Measurements from ENCODE around the gene KCNJ16.

Gene KCNJ16

GRCh38 chr17:70128727-70129238, 53.8 kb downstream of the KCNJ16 start:
- no peak for DNase-seq (ENCODE audit: low read depth, low spot score)

- no peak for DNase-seq (ENCODE audit: low read depth, low spot score)
Measured at GRCh38 chr17:70130289-70130688, 55.3 kb downstream of the KCNJ16 start.

GRCh38 chr17:70132505-70132904, 57.5 kb downstream of the KCNJ16 start:
- no peak for DNase-seq (ENCODE audit: low read depth, low spot score)

GRCh38 chr17:70134042-70134441, 59.0 kb downstream of the KCNJ16 start:
- DNase-seq (ENCODE audit: low read depth, low spot score): no peak

GRCh38 chr17:70134777-70135176, 59.8 kb downstream of the KCNJ16 start:
- DNase-seq (ENCODE audit: low read depth, low spot score): no peak

- no peak for DNase-seq (ENCODE audit: low read depth, low spot score)
Measured at GRCh38 chr17:70136131-70136530, 61.1 kb downstream of the KCNJ16 start.

GRCh38 chr17:70137451-70138230, 62.6 kb downstream of the KCNJ16 start:
- no peak for DNase-seq (ENCODE audit: low read depth, low spot score)

- no peak for DNase-seq (ENCODE audit: low read depth, low spot score)
Measured at GRCh38 chr17:70138291-70138865, 63.4 kb downstream of the KCNJ16 start.

- DNase-seq (ENCODE audit: low read depth, low spot score): no peak
Measured at GRCh38 chr17:70139449-70139993, 64.5 kb downstream of the KCNJ16 start.

- DNase-seq (ENCODE audit: low read depth, low spot score): no peak
Measured at GRCh38 chr17:70144260-70144846, 69.3 kb downstream of the KCNJ16 start.

- no peak for DNase-seq (ENCODE audit: low read depth, low spot score)
Measured at GRCh38 chr17:70153210-70153609, 78.2 kb downstream of the KCNJ16 start.

- DNase-seq (ENCODE audit: low read depth, low spot score): no peak
Measured at GRCh38 chr17:70157151-70157550, 82.1 kb downstream of the KCNJ16 start.

- no peak for DNase-seq (ENCODE audit: low read depth, low spot score)
Measured at GRCh38 chr17:70158180-70158579, 83.2 kb downstream of the KCNJ16 start.

- no peak for DNase-seq (ENCODE audit: low read depth, low spot score)
Measured at GRCh38 chr17:70158591-70158990, 83.6 kb downstream of the KCNJ16 start.

GRCh38 chr17:70159980-70160379, 85.0 kb downstream of the KCNJ16 start:
- no peak for DNase-seq (ENCODE audit: low read depth, low spot score)

GRCh38 chr17:70161519-70161918, 86.5 kb downstream of the KCNJ16 start:
- no peak for DNase-seq (ENCODE audit: low read depth, low spot score)

- DNase-seq (ENCODE audit: low read depth, low spot score): no peak
Measured at GRCh38 chr17:70165383-70165782, 90.4 kb downstream of the KCNJ16 start.

- DNase-seq (ENCODE audit: low read depth, low spot score): no peak
Measured at GRCh38 chr17:70166615-70167014, 91.6 kb downstream of the KCNJ16 start.

- DNase-seq (ENCODE audit: low read depth, low spot score): peak; percentile 65
Measured at GRCh38 chr17:70168044-70168976, 93.3 kb downstream of the KCNJ16 start.

- DNase-seq (ENCODE audit: low read depth, low spot score): no peak
Measured at GRCh38 chr17:70168977-70169708, 94.1 kb downstream of the KCNJ16 start, which contains the start of gene KCNJ2. Gene KCNJ2, plus strand, starts transcription at chr17:70169532. Its CDS starts 5,508 bp downstream, at chr17:70175040.
